Upper lobe of right lung (tissue), 1 donor: ENCODE measurements around the gene ESR2. TPM values are rescaled to one million over a fixed set of nuclear protein-coding genes. Genes with fewer than 3 reads are reported as not detected.

Experiments
- ATAC-seq: fragments of 200-7000 bp; cut with Tn5 transposase; one replicate; pipeline ENCODE4 v1.9.1; 2020; ENCODE audit warnings: mild to moderate bottlenecking, moderate library complexity
- DNase-seq: peaks from one replicate; pipeline ENCODE4 v3.0.0-alpha.2; 2020
- H3K27ac ChIP-seq: fragments of 200-600 bp; one replicate; pipeline ENCODE4 v1.8.0; 2022
- H3K27me3 ChIP-seq: fragments of 200-600 bp; one replicate; pipeline ENCODE4 v1.8.0; 2022; ENCODE audit warnings: mild to moderate bottlenecking
- H3K36me3 ChIP-seq: fragments of 200-600 bp; one replicate; pipeline ENCODE4 v1.8.0; 2022
- H3K4me1 ChIP-seq: fragments of 200-600 bp; one replicate; pipeline ENCODE4 v1.8.0; 2022
- H3K4me3 ChIP-seq: fragments of 200-600 bp; one replicate; pipeline ENCODE4 v1.8.0; 2022; ENCODE audit warnings: mild to moderate bottlenecking
- H3K9me3 ChIP-seq: fragments of 200-600 bp; one replicate; pipeline ENCODE4 v1.8.0; 2022
- intact Hi-C: fragments of 100-400 bp; cut with DNase I; formaldehyde crosslinking; loops from one replicate; pipeline ENCODE4 v1.11.0; 2022
- total RNA-seq: library from RNA; stranded (reverse); fragmentation: NEBNext Ultra II Directional; extraction: Animal tissue kit (Norgen Biotek cat#: 25700); gene quantifications from one replicate; pipeline ENCODE4 v1.2.1, GENCODE V29; 2021
- TF ChIP-seq, protein P1 (sequence below): fragments of 200-600 bp; IDR thresholded peaks from one replicate; pipeline ENCODE4 v1.8.0; 2022; ENCODE audit warnings: antibody characterized with exemption
- donor health status: DM: no; HTN: yes; CAD: no; lungs with severe emphysema.

The ESR2 gene
- total RNA-seq, 1 donor from 2014 or later = 1.3 TPM

DNA sequence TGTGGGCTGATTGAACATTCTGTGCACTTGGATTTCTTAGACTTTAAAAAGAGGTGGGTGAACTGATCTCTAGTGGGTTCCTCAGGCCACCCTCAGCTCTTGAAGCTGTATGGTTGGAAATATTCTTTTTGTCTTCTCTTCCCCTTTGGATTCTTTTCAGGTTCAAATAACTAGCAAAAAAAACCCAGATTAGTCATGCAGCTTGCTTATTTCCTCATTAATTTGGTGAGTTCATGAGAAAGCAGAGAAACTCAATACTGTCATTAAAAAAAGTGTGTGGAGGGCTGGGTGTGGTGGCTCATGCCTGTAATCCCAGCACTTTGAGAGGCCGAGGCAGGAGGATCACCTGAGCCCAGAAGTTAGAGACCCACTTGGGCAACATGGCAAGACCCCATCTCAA, 183.4 kb downstream of the ESR2 start:
- ATAC-seq (no peak), DNase-seq (no peak)
- peaks cover 13% of the 10 kb centered on the region for H3K36me3 ChIP-seq
- no peaks in the 10 kb centered on the region for H3K9me3 ChIP-seq
- TF ChIP-seq, protein P1, sequence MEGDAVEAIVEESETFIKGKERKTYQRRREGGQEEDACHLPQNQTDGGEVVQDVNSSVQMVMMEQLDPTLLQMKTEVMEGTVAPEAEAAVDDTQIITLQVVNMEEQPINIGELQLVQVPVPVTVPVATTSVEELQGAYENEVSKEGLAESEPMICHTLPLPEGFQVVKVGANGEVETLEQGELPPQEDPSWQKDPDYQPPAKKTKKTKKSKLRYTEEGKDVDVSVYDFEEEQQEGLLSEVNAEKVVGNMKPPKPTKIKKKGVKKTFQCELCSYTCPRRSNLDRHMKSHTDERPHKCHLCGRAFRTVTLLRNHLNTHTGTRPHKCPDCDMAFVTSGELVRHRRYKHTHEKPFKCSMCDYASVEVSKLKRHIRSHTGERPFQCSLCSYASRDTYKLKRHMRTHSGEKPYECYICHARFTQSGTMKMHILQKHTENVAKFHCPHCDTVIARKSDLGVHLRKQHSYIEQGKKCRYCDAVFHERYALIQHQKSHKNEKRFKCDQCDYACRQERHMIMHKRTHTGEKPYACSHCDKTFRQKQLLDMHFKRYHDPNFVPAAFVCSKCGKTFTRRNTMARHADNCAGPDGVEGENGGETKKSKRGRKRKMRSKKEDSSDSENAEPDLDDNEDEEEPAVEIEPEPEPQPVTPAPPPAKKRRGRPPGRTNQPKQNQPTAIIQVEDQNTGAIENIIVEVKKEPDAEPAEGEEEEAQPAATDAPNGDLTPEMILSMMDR = no peak
- H3K4me3 ChIP-seq = no peak overlapping the region
- intact Hi-C loops = no loop called here
- H3K27ac ChIP-seq = no peak overlapping the region
- H3K27me3 ChIP-seq = no peaks in the 10 kb centered on the region
- no peaks in the 10 kb centered on the region for H3K4me1 ChIP-seq

- Histone ChIP-seq H3K27me3 (no peaks in the 10 kb centered on the region), H3K36me3 (peaks cover 18% of the 10 kb centered on the region), H3K27ac (no peak overlapping the region), H3K4me1 (no peaks in the 10 kb centered on the region), H3K4me3 (no peak overlapping the region), H3K9me3 (no peaks in the 10 kb centered on the region)
- ATAC-seq = no peak
- DNase-seq = no peak
- intact Hi-C loops = no loop called here
- TF ChIP-seq, protein P1 = no peak
Measured at GRCh38 chr14:64109819-64110554, 184.2 kb downstream of the ESR2 start.

- intact Hi-C loops = no loop called here
- DNase-seq = no peak
Measured at GRCh38 chr14:64107438-64107837, 186.7 kb downstream of the ESR2 start.

GRCh38 chr14:64098120-64098519, 196.1 kb downstream of the ESR2 start:
- Histone ChIP-seq H3K36me3 (peaks cover 19% of the 10 kb centered on the region), H3K4me1 (no peaks in the 10 kb centered on the region), H3K27me3 (no peaks in the 10 kb centered on the region), H3K27ac (no peak overlapping the region), H3K4me3 (no peak overlapping the region), H3K9me3 (no peaks in the 10 kb centered on the region)
- ATAC-seq = peak; percentile 59
- no peak for DNase-seq
- intact Hi-C loops = no loop called here
- TF ChIP-seq, protein P1 = no peak

More at GRCh38 chr14:64107438-64107837, 186.7 kb downstream of the ESR2 start:
- no peak for ATAC-seq
- Histone ChIP-seq H3K36me3 (peaks cover 27% of the 10 kb centered on the region), H3K27me3 (no peaks in the 10 kb centered on the region), H3K9me3 (no peaks in the 10 kb centered on the region), H3K4me3 (no peak overlapping the region), H3K27ac (no peak overlapping the region), H3K4me1 (no peaks in the 10 kb centered on the region)
- TF ChIP-seq, protein P1 = no peak

GRCh38 chr14:64095620-64096019, 198.6 kb downstream of the ESR2 start:
- no peaks in the 10 kb centered on the region for H3K9me3 ChIP-seq
- H3K27me3 ChIP-seq = no peaks in the 10 kb centered on the region
- H3K4me1 ChIP-seq = no peaks in the 10 kb centered on the region
- peaks cover 17% of the 10 kb centered on the region for H3K36me3 ChIP-seq
- ATAC-seq (no peak), DNase-seq (no peak)
- H3K27ac ChIP-seq = no peak overlapping the region
- no peak overlapping the region for H3K4me3 ChIP-seq
- TF ChIP-seq, protein P1 = no peak
- intact Hi-C loops = no loop called here
